Left hindlimb (tissue), 1 donor: ENCODE measurements around the gene GMPR2.
A peak's percentile ranks its signal among the peaks of the same experiment; 100 is the strongest.

Experiments
- DNase-seq: peaks from one replicate; pipeline ENCODE4 v3.0.0-alpha.2; 2018

The GMPR2 gene

GRCh38 chr14:24254630-24255392 is 22.1 kb downstream of the GMPR2 start:
- no peak for DNase-seq

- DNase-seq = no peak
These were observed 22.7 kb downstream of the GMPR2 start for GRCh38 chr14:24255438-24255837.

GRCh38 chr14:24255931-24256711 is 23.4 kb downstream of the GMPR2 start:
- no peak for DNase-seq

GRCh38 chr14:24256960-24257359 is 24.2 kb downstream of the GMPR2 start:
- no peak for DNase-seq

GRCh38 chr14:24258119-24258518 is 25.4 kb downstream of the GMPR2 start:
- DNase-seq = no peak

GRCh38 chr14:24258548-24259265 is 26.0 kb downstream of the GMPR2 start:
- no peak for DNase-seq

GRCh38 chr14:24259282-24260025 is 26.7 kb downstream of the GMPR2 start:
- DNase-seq = peak; percentile 78

GRCh38 chr14:24260026-24260779 is 27.5 kb downstream of the GMPR2 start:
- DNase-seq = no peak

- no peak for DNase-seq
These were observed 28.0 kb downstream of the GMPR2 start for GRCh38 chr14:24260780-24261157.

GRCh38 chr14:24261256-24261968 is 28.7 kb downstream of the GMPR2 start:
- DNase-seq = no peak

- no peak for DNase-seq
These were observed 29.2 kb downstream of the GMPR2 start for GRCh38 chr14:24261969-24262327.

GRCh38 chr14:24262821-24263733 is 30.3 kb downstream of the GMPR2 start, which contains the start of gene TGM1:
Gene TGM1 (minus strand): TSS chr14:24263177. CDS start chr14:24262352, 825 bp downstream.
- DNase-seq = no peak

GRCh38 chr14:24263848-24264247 is 31.1 kb downstream of the GMPR2 start:
- no peak for DNase-seq

- DNase-seq = no peak
These were observed 31.6 kb downstream of the GMPR2 start for GRCh38 chr14:24264298-24264697.

GRCh38 chr14:24266344-24267244 is 33.9 kb downstream of the GMPR2 start:
- DNase-seq = no peak

- no peak for DNase-seq
These were observed 34.8 kb downstream of the GMPR2 start for GRCh38 chr14:24267516-24267915.

GRCh38 chr14:24268225-24268624 is 35.5 kb downstream of the GMPR2 start:
- DNase-seq = no peak

- no peak for DNase-seq
These were observed 36.6 kb downstream of the GMPR2 start for GRCh38 chr14:24269368-24269767.

- no peak for DNase-seq
These were observed 37.3 kb downstream of the GMPR2 start for GRCh38 chr14:24269910-24270536.
